Stimulated activated CD4-positive, alpha-beta T cell treated with anti-CD3 and anti-CD28 coated beads, Interleukin-1b, Interleukin-23, amount 100 ng/mL, for 1 hour (primary cell): ENCODE data around the gene PACSIN3.

Source experiments
- DNase-seq, 2 donors: peaks; one replicate each; pipeline ENCODE4 v3.0.0-alpha.2; 2020; ENCODE audit warnings: low read depth in 2 of 2

The PACSIN3 gene

DNA sequence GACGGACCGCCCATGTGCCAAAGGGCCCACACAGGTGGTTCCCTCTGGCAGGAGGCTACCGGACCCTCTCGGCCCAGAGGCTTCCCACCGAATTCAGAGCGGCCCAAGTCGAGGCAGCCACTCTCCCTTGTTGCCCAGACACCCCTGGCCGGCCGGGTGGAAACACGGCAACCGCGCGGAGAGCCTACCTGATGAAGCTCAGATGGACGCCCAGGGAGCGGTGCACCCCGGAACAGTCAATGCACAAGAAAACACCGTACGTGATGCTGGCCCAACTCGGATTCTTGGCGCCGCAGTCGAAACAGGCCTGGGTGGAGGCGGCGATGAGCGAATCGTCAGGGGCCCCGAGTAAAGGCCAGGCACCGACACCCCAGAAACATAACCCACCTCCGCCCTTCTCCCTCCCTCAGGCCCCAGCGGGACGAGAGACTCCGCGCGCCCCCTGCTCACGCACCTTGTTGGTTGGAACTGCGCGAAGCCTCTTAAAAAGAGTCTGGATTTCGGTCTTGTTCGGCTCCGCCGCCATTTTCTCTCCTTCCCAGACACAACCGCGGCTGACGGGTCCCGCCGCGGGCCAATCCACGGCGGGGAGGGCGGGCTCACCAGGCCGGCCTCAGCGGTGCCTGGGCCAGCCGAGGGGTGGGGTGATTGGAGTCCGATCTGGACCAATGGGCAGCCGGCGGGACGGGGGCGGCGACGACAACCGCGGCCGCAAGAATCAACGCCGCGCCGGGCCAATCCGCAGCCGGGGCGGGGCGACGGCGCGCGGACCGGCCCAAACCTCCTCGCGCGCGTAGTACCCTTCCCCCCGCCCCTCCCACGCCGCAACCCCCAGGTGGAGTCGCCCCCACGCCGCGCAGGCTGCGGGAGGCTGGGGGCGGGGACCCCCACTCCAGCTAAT lies 9.7 kb downstream of the PACSIN3 start, which contains the start of gene ARFGAP2:
TSS of gene ARFGAP2 (minus strand) at position 552 of the 901 bp plus-strand sequence. CDS start at position 526, 26 bp downstream.
- peak; percentile 89 to 92 for DNase-seq

DNA sequence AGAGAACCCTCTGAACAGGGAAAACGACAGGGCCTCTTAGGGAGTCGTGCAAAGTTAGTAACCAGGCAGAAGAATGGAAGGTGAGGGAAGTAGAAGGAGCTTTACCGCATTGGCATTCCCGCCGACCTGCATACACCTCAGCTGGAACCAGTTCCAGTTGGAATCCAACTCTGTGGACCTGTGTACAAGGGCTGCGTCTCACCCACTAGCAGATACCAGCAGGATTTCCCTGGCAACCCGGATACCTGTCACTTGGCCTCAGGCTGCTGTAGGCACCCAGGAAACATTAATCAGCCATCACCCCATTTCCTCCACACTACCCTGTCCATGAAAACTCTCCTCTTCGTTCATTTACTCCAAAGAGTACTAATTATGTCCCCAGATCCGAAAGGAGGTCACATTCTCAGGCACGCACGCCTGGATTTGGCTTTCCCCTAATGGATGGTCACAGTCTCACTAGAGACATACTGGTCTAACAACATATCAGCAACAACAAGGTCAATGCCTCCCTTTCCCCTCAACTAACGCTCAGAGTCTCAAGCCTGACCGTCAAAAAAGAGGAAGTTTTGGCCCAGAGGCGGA lies 10.4 kb downstream of the PACSIN3 start:
- DNase-seq, result no peak

DNA sequence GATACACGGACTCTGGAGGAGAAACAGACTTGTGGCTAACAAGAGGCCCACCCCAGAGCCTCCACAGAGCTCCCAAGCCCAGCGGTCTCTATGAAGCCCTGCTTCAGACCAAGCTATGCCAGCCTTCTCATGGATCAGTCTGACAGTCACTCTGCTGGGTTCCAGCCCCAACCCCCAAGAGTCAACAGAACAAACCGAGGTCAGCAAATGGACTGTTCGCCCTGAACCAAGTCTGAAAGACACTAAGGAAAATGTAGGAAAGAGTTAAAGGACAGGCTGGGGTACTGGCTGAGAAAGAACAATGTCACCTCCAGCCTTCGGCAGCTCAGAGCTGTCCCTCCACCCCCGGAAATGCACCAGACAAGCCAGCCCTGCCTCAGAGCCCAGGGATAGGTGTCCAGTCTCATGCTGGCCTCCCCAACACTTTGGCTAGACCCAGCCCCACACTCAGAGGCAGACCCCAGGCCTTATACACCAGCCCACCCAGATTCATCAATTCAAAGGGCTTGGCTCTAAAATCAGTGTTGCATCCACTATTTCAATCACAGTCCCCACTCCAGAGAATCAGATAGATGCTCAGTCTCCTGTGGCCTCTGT lies 13.4 kb downstream of the PACSIN3 start:
- no peak for DNase-seq

DNA sequence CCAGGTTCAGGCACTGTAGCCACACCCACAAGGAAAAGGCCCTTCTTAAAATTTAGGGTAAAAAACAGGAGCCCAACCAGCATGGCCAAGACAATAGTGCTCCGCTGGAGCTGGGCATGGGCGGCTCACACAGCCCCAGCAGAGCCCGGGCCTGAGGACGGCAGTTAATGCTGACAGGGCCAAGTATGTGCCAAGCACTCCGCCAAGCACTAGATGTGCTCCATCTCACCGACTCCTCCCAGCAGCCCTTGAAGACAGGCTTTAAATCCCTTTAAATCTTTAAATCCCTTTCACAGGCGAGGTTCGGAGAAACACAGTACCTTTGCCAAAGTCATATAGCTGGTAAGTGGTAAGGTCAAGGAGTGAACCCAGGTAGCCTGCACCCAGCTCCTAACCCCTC lies 14.4 kb downstream of the PACSIN3 start:
- no peak for DNase-seq

DNA sequence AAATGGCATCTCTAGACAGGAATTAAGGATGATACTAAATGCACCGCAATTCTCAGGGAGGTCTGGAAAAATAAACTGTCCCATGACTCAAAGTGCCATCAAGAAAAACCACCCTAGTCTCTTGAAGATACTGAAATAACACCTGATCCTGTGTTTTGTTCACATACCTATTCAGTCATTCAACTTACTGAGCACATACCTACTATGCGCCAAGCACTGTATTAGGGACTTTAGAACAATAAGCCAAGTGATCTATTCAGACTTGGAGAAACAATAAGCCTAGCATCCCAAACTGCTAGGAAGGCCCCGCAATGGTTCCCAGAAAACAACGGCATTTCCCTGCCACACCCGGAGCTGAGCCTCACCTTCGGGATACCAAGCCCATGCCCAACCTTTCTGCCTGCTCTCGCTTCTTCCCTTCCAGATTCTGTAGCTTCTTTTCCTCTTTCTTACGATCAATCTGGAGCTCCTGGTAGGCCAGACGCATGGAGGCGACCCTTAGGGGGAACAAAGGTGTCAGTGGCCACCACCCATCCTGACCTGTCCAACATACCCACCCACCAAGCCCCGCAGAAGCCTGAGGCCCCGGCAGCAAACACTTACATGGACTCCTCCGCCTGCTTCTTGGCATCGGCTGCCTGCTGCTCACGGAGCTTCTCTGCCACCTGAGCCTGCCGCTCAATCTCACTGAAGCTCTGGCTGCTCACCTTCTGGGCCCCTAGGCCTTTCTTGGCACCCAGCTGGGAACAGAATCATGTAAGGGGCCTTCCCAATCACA lies 15.0 kb downstream of the PACSIN3 start:
- no peak for DNase-seq

GRCh38 chr11:47166368-47166767 lies 19.9 kb downstream of the PACSIN3 start:
- DNase-seq, result no peak

- no peak for DNase-seq
Observed at GRCh38 chr11:47165253-47165840, 20.9 kb downstream of the PACSIN3 start.

GRCh38 chr11:47164321-47164720 lies 21.9 kb downstream of the PACSIN3 start:
- no peak for DNase-seq

- no peak for DNase-seq
Observed at GRCh38 chr11:47163898-47164297, 22.3 kb downstream of the PACSIN3 start.

DNA sequence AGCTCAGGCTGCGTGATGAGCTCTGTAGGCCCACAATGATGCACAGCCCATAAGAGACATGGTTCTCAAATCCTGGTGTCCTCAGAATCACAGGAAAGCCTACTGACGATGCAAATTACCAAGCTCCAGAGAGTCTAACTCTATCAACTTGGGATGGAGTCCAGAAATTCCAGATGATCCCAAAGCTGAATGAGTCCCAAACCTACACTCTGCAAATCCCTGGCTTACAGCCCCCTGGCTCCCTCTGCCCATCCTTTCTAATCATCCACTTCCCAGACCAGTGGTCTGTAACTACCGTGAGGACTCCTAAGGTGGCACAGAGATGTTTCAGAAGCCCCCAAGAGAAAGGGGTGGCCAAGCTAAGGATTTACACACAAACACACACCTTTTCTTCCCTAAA lies 23.0 kb downstream of the PACSIN3 start:
- DNase-seq, result no peak

- no peak for DNase-seq
Observed at GRCh38 chr11:47162426-47162825, 23.8 kb downstream of the PACSIN3 start.

DNA sequence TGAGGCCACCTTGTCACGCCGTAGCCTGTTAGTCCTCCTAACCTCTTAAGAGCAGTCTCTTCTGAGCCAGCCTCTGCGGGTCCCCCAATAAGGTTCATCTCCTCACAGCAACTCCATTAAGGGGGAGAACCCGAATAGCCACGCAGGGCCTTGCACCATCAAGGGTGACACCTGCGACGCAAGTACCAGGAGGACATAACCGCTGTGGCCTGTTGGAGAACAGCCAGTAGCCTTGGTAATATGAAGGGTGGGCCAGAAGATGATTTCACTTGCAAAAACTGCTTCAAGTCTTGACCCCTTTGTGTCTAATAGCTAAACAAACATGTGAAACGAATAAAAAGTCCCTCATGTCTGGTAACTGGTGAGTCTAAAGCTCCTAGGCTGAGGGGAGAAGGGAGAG lies 24.3 kb downstream of the PACSIN3 start:
- DNase-seq, result no peak

GRCh38 chr11:47161134-47161854 lies 24.9 kb downstream of the PACSIN3 start:
- DNase-seq, result peak in 1 of 2 donors; percentile 31

- DNase-seq, result no peak
Observed at GRCh38 chr11:47160753-47161133, 25.5 kb downstream of the PACSIN3 start.

GRCh38 chr11:47158242-47158641 lies 28.0 kb downstream of the PACSIN3 start:
- DNase-seq, result no peak

- DNase-seq, result no peak
Observed at GRCh38 chr11:47157805-47158204, 28.4 kb downstream of the PACSIN3 start.

- DNase-seq, result no peak
Observed at GRCh38 chr11:47156951-47157350, 29.3 kb downstream of the PACSIN3 start.

- no peak for DNase-seq
Observed at GRCh38 chr11:47156333-47156732, 29.9 kb downstream of the PACSIN3 start.

GRCh38 chr11:47155879-47156278 lies 30.4 kb downstream of the PACSIN3 start:
- DNase-seq, result no peak

DNA sequence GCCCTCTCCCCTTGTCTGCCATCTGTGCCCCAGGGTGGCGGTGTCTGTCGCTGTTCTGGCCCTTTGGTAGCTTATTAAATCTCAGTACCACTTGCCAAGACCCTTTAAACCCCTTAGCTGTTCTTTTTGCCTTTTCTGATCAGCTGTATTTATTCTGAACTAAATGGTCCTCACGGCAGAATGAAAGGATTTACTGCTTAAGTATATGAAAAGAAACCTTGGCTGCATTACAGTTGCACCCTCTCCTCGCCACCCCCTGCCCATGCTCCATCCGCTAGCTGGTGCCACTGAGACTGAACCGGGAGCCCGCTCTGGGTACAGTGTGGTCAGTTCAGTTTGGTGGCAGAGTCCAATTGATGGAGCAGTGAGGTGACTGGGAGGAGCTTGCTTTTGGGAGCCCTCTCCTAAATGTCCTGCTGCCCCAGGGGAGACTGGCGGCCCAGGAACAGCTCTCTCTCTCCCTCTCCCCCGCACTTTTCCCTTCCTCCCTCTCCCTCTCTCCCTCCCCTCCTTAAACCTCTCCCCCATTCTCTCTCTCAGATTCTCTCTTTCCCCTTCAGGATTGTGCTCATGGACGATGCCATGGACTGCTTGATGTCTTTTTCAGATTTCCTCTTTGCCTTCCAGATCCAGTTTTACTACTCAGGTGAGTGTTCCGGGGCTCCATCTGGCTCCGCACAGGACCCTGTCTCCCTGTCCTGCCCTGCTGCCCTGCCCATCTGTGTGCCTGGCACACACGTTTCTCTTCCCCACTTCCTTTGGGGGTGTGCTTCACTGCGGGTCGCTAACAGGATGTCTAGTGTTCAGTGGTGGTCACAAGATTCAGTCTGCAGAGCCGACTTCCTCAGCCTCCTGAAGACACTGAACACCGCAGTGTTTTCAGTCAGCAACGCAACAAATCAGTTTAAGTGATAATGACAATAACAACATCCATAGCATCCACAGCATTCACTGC lies 31.3 kb downstream of the PACSIN3 start:
- DNase-seq, result no peak
